Fibroblast of peridontal ligament (primary cell): Measurements from ENCODE around the gene SFT2D2.

Experiments
- DNase-seq: peaks from one replicate; pipeline ENCODE4 v3.0.0-alpha.2; 2010; ENCODE audit errors: extremely low read depth

SFT2D2 gene

GRCh38 chr1:168223261-168223660 is 2.5 kb upstream of the SFT2D2 start:
- no peak for DNase-seq

- no peak for DNase-seq
These were observed 1.9 kb upstream of the SFT2D2 start for GRCh38 chr1:168223681-168224540.

GRCh38 chr1:168224991-168225390 is 813 bp upstream of the SFT2D2 start:
- DNase-seq = no peak

- DNase-seq = peak; percentile 22
These were observed 1.8 kb downstream of the SFT2D2 start for GRCh38 chr1:168227620-168228019.

- no peak for DNase-seq
These were observed 4.1 kb downstream of the SFT2D2 start for GRCh38 chr1:168229893-168230292.

GRCh38 chr1:168230709-168231108 is 4.9 kb downstream of the SFT2D2 start:
- no peak for DNase-seq

- DNase-seq = peak; percentile 40
These were observed 9.2 kb downstream of the SFT2D2 start for GRCh38 chr1:168234846-168235547.

- DNase-seq = peak; percentile 53
These were observed 9.7 kb downstream of the SFT2D2 start for GRCh38 chr1:168235548-168235885.

GRCh38 chr1:168235937-168236336 is 10.1 kb downstream of the SFT2D2 start:
- DNase-seq = no peak

- no peak for DNase-seq
These were observed 11.2 kb downstream of the SFT2D2 start for GRCh38 chr1:168236836-168237611.

GRCh38 chr1:168243198-168243597 is 17.4 kb downstream of the SFT2D2 start:
- DNase-seq = peak; percentile 39

GRCh38 chr1:168243636-168244212 is 17.9 kb downstream of the SFT2D2 start:
- peak; percentile 66 for DNase-seq

- no peak for DNase-seq
These were observed 19.2 kb downstream of the SFT2D2 start for GRCh38 chr1:168245042-168245441.

GRCh38 chr1:168246506-168246905 is 20.7 kb downstream of the SFT2D2 start:
- no peak for DNase-seq

GRCh38 chr1:168252204-168252733 is 26.5 kb downstream of the SFT2D2 start:
- DNase-seq = peak; percentile 40

GRCh38 chr1:168256164-168256563 is 30.4 kb downstream of the SFT2D2 start:
- DNase-seq = no peak

- DNase-seq = no peak
These were observed 31.6 kb downstream of the SFT2D2 start for GRCh38 chr1:168257397-168257796.

GRCh38 chr1:168259567-168259966 is 33.8 kb downstream of the SFT2D2 start:
- no peak for DNase-seq

GRCh38 chr1:168260393-168260792 is 34.6 kb downstream of the SFT2D2 start:
- no peak for DNase-seq

- peak; percentile 77 for DNase-seq
These were observed 35.6 kb downstream of the SFT2D2 start for GRCh38 chr1:168261390-168261789.

- no peak for DNase-seq
These were observed 37.3 kb downstream of the SFT2D2 start for GRCh38 chr1:168263130-168263529.

GRCh38 chr1:168264296-168264695 is 38.5 kb downstream of the SFT2D2 start:
- no peak for DNase-seq
